CD1c-positive myeloid dendritic cell (primary cell): ENCODE measurements around the gene NHS.
"Not testable (repeated sequence)": the region's sequence is repeated elsewhere in the genome, so short reads cannot be mapped to it uniquely, and the experiment has no call there.

Experiments used
- DNase-seq: peaks from one replicate; pipeline ENCODE4 v3.0.0-alpha.2; 2016; ENCODE audit errors: extremely low spot score

The NHS gene

GRCh38 chrX:17496407-17496806 lies 121.4 kb downstream of the NHS start:
- DNase-seq = no peak

- DNase-seq = no peak
These were observed 122.2 kb downstream of the NHS start for GRCh38 chrX:17497193-17497592.

DNA sequence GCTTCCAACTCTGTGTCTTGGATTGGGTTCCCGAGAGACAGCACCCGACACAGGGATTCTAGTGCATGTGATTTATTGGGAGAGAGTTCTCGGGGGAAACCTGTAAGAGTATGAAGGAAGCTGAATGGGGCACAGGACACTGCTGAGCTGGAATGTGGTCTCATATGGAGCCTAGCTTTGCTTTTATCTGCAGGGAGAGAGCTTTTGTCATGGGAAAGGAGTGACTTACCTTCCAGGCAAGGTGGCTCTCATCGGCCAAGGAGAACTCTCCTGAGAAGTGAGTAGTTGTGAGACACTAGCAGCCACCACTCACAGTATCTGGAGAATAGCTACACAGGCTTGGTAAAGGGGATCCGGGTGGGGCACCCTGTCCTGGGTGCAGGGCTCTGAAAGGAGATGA lies 124.5 kb downstream of the NHS start:
- DNase-seq = no peak

- DNase-seq = no peak
These were observed 125.2 kb downstream of the NHS start for GRCh38 chrX:17500145-17500579.

GRCh38 chrX:17501746-17502145 lies 126.7 kb downstream of the NHS start:
- no peak for DNase-seq

DNA sequence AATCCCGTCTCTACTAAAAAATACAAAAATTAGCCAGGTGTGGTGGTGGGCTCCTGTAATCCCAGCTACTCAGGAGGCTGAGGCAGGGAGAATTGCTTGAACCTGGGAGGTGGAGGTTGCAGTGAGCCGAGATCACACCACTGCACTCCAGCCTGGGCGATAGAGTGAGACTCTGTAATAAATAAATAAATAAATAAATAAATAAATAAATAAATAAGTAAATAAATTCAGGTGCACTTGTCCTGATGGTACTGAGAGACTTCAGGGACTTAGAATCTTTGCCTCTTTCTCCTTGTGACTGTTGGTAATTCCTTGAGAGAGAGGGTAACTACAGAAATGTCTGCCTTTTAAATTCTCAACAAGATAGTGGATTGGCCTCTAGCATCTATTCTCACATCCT lies 131.4 kb downstream of the NHS start:
- not testable (repeated sequence) for DNase-seq

DNA sequence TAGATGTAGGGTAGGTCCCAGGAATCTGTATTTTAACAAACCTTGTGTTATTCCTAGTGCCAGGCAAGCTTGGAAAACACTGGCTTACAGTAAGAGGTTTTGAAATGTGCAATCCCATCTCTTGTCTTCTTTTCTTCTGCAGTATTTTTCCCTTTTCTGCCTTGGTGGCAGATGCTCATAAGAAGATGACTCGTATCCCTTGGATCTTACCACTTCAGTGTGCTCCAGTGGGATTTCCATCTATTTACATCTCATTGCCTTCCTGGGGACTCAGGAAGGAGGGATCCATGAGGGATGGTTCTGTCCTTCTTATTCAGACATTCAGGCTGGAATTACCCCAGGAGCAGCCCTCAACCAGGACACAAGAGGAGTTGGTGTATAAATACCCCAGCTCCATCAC lies 136.6 kb downstream of the NHS start:
- DNase-seq = no peak

GRCh38 chrX:17519358-17519757 lies 144.4 kb downstream of the NHS start:
- DNase-seq = no peak

GRCh38 chrX:17520016-17520615 lies 145.1 kb downstream of the NHS start:
- DNase-seq = no peak

- DNase-seq = no peak
These were observed 147.1 kb downstream of the NHS start for GRCh38 chrX:17521871-17522693.

- DNase-seq = no peak
These were observed 150.3 kb downstream of the NHS start for GRCh38 chrX:17525266-17525665.

DNA sequence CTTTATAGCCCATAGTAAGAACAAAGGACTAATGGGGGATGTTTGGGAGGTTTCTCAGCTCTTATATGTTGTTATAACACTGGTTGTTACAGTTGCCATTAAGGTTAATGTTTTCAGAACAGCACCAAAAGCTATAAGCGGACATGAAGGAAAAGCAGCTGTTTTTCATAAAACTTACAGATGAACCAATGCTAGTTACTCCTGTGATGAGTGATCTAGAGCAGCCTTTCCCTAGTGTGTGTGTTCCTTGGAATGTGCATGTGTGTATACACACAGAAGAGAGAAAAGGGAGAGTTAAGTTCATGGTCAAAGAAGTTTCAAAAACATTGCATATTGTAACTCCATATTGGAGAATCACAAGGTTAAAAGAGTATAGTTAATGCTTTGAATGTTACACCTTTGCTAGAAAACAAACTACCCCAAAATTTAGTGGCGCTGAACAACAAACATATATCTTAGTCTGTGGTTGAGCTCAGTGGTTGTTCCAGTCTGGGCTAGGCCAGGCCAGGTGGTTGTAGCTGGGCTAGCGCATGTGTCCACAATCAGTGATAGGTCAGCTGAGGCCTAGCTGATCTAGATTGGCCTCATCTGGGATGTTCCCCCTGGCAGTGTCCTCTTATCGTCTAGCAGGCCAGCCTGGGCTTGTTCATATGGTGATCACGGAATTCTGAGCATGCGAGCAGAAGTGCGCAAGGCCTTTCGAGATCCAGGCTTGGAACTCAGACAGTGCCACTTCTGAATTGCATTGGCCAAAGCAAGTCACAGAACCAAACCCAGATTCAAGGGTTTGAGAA lies 151.0 kb downstream of the NHS start:
- DNase-seq = no peak

GRCh38 chrX:17527135-17527701 lies 152.2 kb downstream of the NHS start:
- DNase-seq = peak; percentile 19

GRCh38 chrX:17527922-17528321 lies 152.9 kb downstream of the NHS start:
- DNase-seq = peak; percentile 25

GRCh38 chrX:17529151-17529745 lies 154.2 kb downstream of the NHS start:
- no peak for DNase-seq

GRCh38 chrX:17531500-17531899 lies 156.5 kb downstream of the NHS start:
- DNase-seq = no peak

DNA sequence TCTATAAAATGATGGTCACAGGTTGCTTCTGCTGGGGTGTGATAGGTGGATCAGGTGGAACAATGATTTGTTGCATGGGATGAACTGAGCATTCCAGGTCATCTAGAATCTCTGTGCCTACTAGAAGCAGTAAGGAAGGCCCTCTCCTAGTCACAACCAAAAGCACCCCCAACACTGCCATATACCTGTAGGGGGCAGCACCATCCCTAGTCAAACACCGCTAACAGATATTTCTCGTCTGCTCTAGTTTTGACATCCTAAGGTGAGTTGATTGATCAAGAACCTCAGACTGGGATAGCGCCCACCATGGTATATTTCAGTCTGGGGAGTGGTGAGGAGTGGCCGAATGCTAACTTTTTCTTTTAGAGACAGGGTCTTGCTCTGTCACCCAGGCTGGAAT lies 160.2 kb downstream of the NHS start:
- DNase-seq = no peak

GRCh38 chrX:17537723-17538243 lies 162.8 kb downstream of the NHS start:
- no peak for DNase-seq

DNA sequence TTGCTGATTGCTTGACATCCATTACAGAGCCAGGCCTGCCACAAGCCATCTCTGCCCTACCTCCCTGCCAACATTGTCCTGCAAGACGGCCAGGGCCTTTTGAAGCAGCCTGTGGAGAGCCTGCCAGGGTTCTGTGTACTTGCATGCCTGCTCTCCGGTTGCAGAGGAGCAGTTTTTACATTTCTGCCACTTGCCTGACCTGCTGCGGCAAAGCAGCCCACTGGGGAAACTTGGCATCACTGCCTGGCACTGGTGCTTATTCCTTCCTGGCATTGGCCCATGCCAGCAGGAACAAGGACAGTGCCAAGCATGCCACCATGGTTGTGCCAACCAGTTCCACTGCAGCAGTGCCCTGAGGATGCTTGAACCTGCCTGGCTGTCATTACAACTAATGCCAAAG lies 167.1 kb downstream of the NHS start:
- DNase-seq = no peak

DNA sequence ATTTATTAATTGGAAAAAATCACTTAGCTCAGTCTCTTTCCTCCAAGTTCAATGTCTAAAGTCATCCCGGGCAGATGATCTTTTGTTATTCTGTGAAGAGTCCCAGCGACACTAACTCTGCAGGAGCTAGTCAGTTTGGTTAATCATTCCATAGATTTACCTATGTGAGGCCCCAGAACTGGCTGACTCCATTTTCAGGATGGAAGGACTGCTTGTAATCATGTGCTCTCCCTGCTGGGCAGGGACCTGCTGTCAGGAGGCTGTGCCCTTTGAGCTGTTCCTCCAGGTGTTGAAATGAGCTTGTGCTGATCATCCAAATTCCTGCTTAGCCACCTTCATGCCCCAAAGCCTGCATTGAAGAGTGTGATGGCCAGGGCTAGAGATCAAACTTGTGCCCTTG lies 169.8 kb downstream of the NHS start:
- no peak for DNase-seq

DNA sequence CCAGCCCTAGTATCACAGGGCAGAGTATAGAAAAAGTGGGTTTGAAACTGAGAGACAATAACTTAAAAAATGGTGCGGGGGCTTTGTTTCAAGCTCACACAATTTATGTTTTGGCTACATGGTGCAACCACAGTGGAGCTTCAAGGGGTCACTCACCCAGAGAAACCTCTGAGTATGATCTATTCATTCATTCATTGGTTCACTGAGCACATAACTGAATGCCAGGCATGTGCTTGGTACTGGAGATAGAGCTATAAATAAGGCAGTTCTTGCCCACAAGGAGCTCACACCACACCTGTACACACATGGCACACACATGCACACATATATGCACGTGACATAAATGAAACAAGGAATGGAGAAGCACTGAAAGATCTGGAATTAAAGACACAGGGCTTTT lies 171.4 kb downstream of the NHS start:
- DNase-seq = no peak

DNA sequence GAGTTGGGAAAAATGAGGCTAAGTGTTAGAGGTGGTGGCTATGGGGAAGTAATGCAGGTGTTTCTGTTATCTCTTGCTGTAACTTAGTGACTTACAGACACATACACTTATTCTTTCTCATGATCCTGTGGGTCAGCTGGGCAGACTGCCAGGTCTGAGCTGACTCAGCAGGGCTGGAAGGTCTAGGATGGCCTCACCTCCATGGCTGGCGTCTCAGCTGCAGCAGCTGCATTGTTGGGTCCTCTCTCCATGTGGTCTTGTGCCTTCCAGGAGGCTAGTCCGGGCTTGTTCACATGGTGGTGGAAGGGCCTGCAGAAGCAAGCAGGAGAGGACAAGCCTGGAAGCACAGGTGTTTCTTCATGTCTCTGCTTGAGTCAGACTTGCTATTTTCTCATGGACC lies 172.7 kb downstream of the NHS start:
- no peak for DNase-seq
